Cerebellar nuclear complex (tissue), 1 donor: ENCODE data around the gene JAK1.
A peak's percentile ranks its signal among the peaks of the same experiment; 100 is the strongest.

Source experiments
- DNase-seq, 2 experiments: peaks; one replicate each; lab custom pipeline; 2025; lab: John Stamatoyannopoulos, UW

Gene JAK1

GRCh38 chr1:64865105-64865757, 101.1 kb downstream of the JAK1 start:
- DNase-seq = no peak

GRCh38 chr1:64864018-64864940, 102.1 kb downstream of the JAK1 start:
- DNase-seq = no peak

GRCh38 chr1:64861611-64862010, 104.7 kb downstream of the JAK1 start:
- DNase-seq = no peak

- no peak for DNase-seq
Observed at GRCh38 chr1:64857347-64857746, 109.0 kb downstream of the JAK1 start.

GRCh38 chr1:64856553-64856952, 109.8 kb downstream of the JAK1 start:
- DNase-seq = peak in 1 of 2 experiments; percentile 45

GRCh38 chr1:64855557-64855956, 110.8 kb downstream of the JAK1 start:
- DNase-seq = no peak

GRCh38 chr1:64854674-64855073, 111.7 kb downstream of the JAK1 start:
- DNase-seq = no peak

GRCh38 chr1:64851664-64852063, 114.7 kb downstream of the JAK1 start:
- no peak for DNase-seq

GRCh38 chr1:64850846-64851245, 115.5 kb downstream of the JAK1 start:
- peak; percentile 48 to 70 for DNase-seq

GRCh38 chr1:64849942-64850341, 116.4 kb downstream of the JAK1 start:
- no peak for DNase-seq

GRCh38 chr1:64848803-64849202, 117.5 kb downstream of the JAK1 start:
- peak in 1 of 2 experiments; percentile 23 for DNase-seq

- DNase-seq = no peak
Observed at GRCh38 chr1:64848136-64848535, 118.2 kb downstream of the JAK1 start.

GRCh38 chr1:64847666-64848065, 118.7 kb downstream of the JAK1 start:
- DNase-seq = no peak

- no peak for DNase-seq
Observed at GRCh38 chr1:64846573-64847430, 119.5 kb downstream of the JAK1 start.

GRCh38 chr1:64845831-64846425, 120.4 kb downstream of the JAK1 start:
- DNase-seq = no peak

- DNase-seq = no peak
Observed at GRCh38 chr1:64844609-64845008, 121.7 kb downstream of the JAK1 start.

- no peak for DNase-seq
Observed at GRCh38 chr1:64844175-64844574, 122.2 kb downstream of the JAK1 start.

- DNase-seq = no peak
Observed at GRCh38 chr1:64843675-64844074, 122.7 kb downstream of the JAK1 start.

GRCh38 chr1:64842224-64842623, 124.1 kb downstream of the JAK1 start:
- DNase-seq = no peak

- DNase-seq = no peak
Observed at GRCh38 chr1:64841330-64842065, 124.9 kb downstream of the JAK1 start.

- peak; percentile 9 to 66 for DNase-seq
Observed at GRCh38 chr1:64839732-64840405, 126.5 kb downstream of the JAK1 start.
